Activated CD4-positive, CD25-positive, alpha-beta regulatory T cell treated with anti-CD3 and anti-CD28 coated beads, Interleukin-2, amount 50 U/mL, for 24 hours (primary cell): ENCODE measurements around the gene ANKUB1.

Experiments used
- ATAC-seq, 2 donors: fragments of 150-1000 bp; cut with Tn5 transposase; one replicate each; pipeline ENCODE4 v1.10.0; 2021; ENCODE audit warnings: mild to moderate bottlenecking in 1 of 2, moderate library complexity in 1 of 2

Gene ANKUB1

GRCh38 chr3:149808209-149808829 is 16.0 kb upstream of the ANKUB1 start:
- no peak for ATAC-seq

GRCh38 chr3:149806171-149806778 is 13.9 kb upstream of the ANKUB1 start:
- no peak for ATAC-seq

DNA sequence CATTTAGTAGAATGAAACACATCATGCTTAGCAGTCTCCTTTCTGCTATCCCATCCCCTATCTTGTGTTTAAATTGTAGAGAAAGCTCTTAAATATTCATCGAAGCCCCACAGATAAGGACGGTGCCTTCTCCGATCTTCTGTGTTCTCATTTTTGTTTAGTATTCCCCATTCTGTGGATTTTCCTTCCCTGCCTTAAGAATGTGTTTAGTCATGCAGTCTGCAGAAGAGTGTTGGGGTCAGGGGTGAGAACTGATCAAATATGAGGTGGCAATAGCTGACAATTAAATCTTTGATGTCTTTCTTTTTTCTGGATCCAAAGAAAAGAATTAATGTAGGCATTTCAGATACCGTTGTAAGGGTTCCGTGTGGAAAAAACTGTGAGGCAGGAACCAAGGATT is 9.3 kb upstream of the ANKUB1 start:
- ATAC-seq = no peak

GRCh38 chr3:149801195-149801594 is 8.8 kb upstream of the ANKUB1 start:
- ATAC-seq = no peak

GRCh38 chr3:149800693-149801092 is 8.3 kb upstream of the ANKUB1 start:
- no peak for ATAC-seq

DNA sequence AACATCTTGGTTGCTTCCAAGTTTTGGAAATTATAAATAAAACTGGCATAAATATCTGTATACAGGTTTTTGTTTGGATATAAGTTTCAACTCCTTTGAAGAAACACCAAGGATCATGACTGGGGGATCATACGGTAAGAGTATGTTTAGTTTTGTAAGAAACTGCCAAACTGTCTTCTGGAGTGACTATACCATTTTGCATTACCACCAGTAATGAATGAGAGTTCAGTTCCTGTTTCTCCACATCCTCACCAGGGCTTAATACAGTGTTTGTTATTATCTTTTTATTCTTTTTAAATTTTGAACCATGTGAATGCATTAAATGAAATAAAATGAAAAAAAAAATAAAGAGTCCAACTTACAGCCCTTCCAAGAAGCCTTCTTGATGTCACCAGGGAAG is 3.7 kb upstream of the ANKUB1 start:
- ATAC-seq = no peak

- ATAC-seq = no peak
Observed at GRCh38 chr3:149790698-149791097, 1.7 kb downstream of the ANKUB1 start.

DNA sequence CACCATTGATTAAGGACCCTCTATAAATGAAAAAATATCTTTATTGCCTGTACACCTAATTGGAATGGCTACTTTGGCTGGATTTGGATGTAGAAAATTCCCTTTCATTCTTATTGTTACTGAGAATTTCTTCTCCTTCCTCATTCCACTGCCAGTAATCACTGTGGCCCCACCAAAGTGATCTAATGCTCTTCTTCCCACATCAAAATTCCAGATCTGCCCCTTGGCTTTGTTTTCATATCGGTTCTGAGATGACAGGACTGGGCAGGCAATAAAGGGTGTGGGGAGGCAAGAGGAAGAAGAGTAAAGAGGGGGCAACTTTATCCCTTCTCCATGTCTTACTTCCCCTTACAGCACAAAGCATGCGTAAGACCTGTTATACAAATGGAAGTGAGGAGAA is 2.1 kb downstream of the ANKUB1 start:
- ATAC-seq = no peak

DNA sequence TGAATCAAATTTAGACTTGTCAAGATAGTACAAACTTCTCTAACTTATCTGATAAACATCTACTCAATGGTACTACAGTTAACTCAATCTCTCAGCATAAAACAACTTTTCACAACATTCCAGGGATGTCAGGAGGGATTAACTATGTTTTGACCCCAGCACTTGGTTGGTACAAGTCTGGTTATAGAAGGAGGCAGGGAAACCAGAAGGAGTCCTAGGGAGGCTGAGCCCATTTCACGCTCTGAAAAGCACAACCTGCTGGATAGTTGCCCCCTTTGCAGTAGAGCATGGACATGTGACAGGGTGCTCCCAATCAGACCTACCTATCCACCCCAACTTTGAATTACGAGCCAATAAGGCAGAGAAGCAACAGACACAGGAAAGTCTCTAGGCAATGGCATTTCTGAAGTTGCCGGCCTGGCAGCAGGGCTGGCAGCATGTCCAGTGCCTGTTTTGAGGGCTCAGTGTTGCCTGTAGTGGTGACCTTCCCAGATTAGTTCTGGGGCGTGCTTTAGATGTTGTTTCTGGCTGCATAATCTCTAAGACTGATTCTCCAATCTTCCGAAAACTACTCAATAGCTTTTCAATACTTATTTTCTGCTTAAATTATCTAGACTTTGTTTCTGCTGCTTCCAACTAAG is 8.2 kb downstream of the ANKUB1 start:
- no peak for ATAC-seq

DNA sequence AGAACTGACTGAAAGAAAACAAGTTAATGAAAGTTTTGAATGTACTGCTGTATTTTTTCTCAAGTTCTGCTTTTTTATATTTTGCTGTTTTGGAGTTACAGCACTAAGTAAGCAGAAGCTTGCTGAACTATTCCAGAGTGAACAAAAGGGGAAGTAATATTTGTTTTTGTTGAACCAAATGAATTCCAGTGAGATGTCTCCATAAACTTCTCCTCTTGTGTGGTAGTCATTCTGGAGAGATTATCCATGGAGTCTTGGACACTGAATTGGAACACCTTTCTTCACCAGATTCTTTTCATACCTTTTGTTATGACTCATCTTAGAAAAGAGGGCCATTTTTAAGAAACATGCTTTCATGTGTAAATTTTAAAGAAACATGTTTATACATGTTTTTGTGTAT is 8.8 kb downstream of the ANKUB1 start:
- no peak for ATAC-seq

- ATAC-seq = no peak
Observed at GRCh38 chr3:149781741-149782140, 10.6 kb downstream of the ANKUB1 start.

GRCh38 chr3:149781211-149781610 is 11.1 kb downstream of the ANKUB1 start:
- ATAC-seq = no peak

- ATAC-seq = no peak
Observed at GRCh38 chr3:149777414-149778214, 14.7 kb downstream of the ANKUB1 start.

- no peak for ATAC-seq
Observed at GRCh38 chr3:149776170-149776569, 16.2 kb downstream of the ANKUB1 start.

DNA sequence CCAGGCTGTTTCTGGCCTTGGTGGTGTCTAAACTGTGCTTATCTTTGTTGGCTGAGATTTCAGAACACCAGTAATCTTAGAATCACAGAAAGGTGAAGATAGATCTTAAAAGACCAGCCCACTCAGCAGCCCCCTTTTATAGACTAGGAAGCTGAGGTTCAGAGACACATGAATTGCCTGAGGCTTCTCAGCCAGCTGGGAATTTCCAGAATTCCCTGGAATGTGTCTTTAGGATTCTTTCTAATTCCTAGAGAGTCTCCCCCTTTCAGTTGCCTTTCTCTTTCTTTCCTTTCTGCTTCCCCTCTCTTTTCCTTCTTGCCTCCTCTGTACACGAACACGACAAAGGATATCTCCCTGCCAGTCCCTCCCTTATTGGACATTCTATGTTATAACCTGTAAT is 19.5 kb downstream of the ANKUB1 start:
- ATAC-seq = no peak

DNA sequence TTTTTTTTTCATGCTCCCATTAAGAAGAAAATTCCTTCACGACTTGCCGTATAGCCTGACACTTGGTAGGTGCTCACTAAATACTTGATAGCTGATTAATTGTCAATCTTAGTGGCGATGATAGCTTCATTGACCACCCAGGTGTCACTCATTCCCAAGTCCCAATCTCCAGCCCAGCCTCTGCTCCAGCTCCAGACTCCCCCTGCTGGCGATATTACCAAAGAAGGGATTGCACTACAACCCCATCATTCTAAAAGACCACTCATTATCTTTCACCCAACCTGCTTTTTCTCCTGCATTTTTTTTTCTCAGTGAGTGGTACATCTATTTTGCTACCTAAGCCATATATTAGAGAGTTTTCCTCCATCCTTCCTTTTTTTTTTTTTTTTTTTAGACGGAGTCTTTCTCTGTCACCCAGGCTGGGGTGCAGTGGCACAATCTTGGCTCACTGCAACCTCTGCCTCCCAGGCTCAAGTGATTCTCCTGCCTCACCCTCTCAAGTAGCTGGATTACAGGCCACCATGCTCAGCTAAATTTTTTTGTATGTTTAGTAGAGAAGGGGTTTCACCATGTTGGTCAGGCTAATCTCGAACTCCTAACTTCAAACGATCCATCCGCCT is 20.6 kb downstream of the ANKUB1 start:
- no peak for ATAC-seq

GRCh38 chr3:149770246-149770645 is 22.1 kb downstream of the ANKUB1 start:
- ATAC-seq = no peak

DNA sequence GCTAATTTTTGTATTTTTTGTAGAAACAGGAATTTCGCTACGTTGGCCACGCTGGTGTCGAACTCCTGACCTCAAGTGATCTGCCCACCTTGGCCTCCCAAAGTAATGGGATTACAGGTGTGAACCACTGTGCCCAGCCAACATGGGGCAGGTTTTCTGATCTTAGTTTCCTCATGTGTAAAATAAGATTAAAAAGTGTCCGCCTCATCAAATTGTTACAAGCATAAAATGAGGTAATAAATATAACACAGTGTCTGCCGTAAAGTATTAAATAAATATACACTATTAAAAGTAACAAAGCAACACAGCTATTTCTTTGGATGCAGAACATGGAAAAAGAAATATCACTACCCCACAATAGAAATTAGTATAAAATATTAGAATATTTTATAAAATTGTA is 23.6 kb downstream of the ANKUB1 start:
- ATAC-seq = no peak

GRCh38 chr3:149767720-149768119 is 24.6 kb downstream of the ANKUB1 start:
- ATAC-seq = no peak

GRCh38 chr3:149765762-149766334 is 26.5 kb downstream of the ANKUB1 start:
- no peak for ATAC-seq

- no peak for ATAC-seq
Observed at GRCh38 chr3:149764302-149764701, 28.1 kb downstream of the ANKUB1 start.

DNA sequence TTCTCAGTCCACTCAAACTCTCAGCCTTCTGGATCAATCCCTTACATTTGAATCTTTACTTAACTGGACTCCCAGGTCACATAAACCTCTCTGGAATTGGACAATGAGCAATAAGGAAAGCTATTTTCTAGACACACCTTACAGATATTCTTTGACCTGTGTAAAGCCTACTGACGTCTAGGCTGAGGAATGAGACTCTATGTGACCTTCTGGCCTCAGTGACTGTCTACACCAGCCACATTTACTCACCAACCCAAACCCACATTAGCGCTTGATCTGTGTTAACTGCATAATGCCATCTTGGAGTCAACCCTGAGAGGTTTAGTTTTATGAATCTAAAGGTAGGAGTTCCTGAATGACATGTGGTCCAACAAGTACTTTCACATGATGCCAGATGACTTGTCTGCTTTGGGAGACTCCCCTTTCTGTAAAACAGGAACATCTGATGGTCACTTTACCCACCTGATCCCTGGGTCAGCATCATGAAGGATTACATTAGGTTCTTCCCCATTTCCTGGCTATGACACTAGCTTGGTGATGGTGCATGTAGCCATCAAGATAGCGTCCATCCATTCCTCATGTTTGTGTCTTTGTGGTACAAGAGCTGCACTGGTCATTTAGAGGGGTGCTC is 28.7 kb downstream of the ANKUB1 start:
- no peak for ATAC-seq
